Neural cell (in vitro differentiated cells): ENCODE results near the gene THBS1. TPM values are rescaled to one million over a fixed set of nuclear protein-coding genes. Genes with fewer than 3 reads are reported as not detected.

Experiments
- H2AFZ ChIP-seq: fragments of 200-600, 300-800 bp; sonication (generic), shearing (Covaris generic); 2 replicates; pipeline ENCODE4 v1.6.0; 2014; ENCODE audit warnings: low read depth, mild to moderate bottlenecking, antibody characterized with exemption, low read length, moderate library complexity
- H3F3A ChIP-seq: fragments of 200-600 bp; shearing (Covaris generic); 2 replicates; pipeline ENCODE4 v1.6.1; 2016; ENCODE audit warnings: mild to moderate bottlenecking, moderate library complexity, mixed read lengths, antibody characterized with exemption, low read length; ENCODE audit not compliant: insufficient read depth, poor library complexity, severe bottlenecking
- H3K27ac ChIP-seq: fragments of 200-600, 300-800 bp; sonication (generic), shearing (Covaris generic); 2 replicates; pipeline ENCODE4 v1.5.1; 2014; ENCODE audit warnings: mild to moderate bottlenecking, low read length, moderate library complexity
- H3K27me3 ChIP-seq: fragments of 300-800, 200-600 bp; sonication (generic), shearing (Covaris generic); 2 replicates; pipeline ENCODE4 v1.6.0; 2014; ENCODE audit warnings: mild to moderate bottlenecking, low read depth, low read length, moderate library complexity; ENCODE audit not compliant: insufficient read depth
- H3K36me3 ChIP-seq: fragments of 300-800, 200-600 bp; sonication (generic), shearing (Covaris generic); 2 replicates; pipeline ENCODE4 v1.5.1; 2014; ENCODE audit warnings: mild to moderate bottlenecking, antibody characterized with exemption, low read length, moderate library complexity; ENCODE audit not compliant: insufficient read depth
- H3K4me2 ChIP-seq: fragments of 300-800, 200-600 bp; sonication (generic), shearing (Covaris generic); 2 replicates; pipeline ENCODE4 v1.6.0; 2014; ENCODE audit warnings: mild to moderate bottlenecking, low read length
- H3K4me3 ChIP-seq: fragments of 300-800, 200-600 bp; sonication (generic), shearing (Covaris generic); 2 replicates; pipeline ENCODE4 v1.5.1; 2014; ENCODE audit warnings: mild to moderate bottlenecking, low read length, moderate library complexity
- H3K79me2 ChIP-seq: fragments of 200-600 bp; shearing (Covaris generic); replicated peaks from 2 replicates; pipeline ENCODE4 v1.6.0; 2014; ENCODE audit warnings: mild to moderate bottlenecking, low read length, moderate library complexity; ENCODE audit not compliant: insufficient read depth
- H3K9ac ChIP-seq: fragments of 300-800, 200-600 bp; sonication (generic), shearing (Covaris generic); 2 replicates; pipeline ENCODE4 v1.6.1; 2016; ENCODE audit warnings: mild to moderate bottlenecking, low read length, mixed read lengths
- H3K9me2 ChIP-seq: fragments of 200-600 bp; shearing (Covaris generic); 2 replicates; pipeline ENCODE4 v1.6.1; 2016; ENCODE audit warnings: mild to moderate bottlenecking, low read length, mixed read lengths; ENCODE audit not compliant: insufficient read depth
- H3K9me3 ChIP-seq: fragments of 200-600, 300-800 bp; sonication (generic), shearing (Covaris generic); 2 replicates; pipeline ENCODE4 v1.6.1; 2016; ENCODE audit warnings: mild to moderate bottlenecking, mixed run types, low read length, moderate library complexity, mixed read lengths
- H4K20me1 ChIP-seq: fragments of 200-600 bp; shearing (Covaris generic); 2 replicates; pipeline ENCODE4 v1.6.1; 2016; ENCODE audit warnings: mild to moderate bottlenecking, mixed run types; ENCODE audit not compliant: insufficient read depth
- EP300 ChIP-seq: fragments of 450-650 bp; conservative IDR thresholded peaks from 2 replicates; pipeline ENCODE4 v1.6.1; 2014; ENCODE audit warnings: antibody characterized with exemption, mild to moderate bottlenecking, moderate library complexity; ENCODE audit not compliant: poor library complexity, severe bottlenecking
- EZH2 ChIP-seq: fragments of 200-600, 300-800 bp; shearing (Covaris generic), sonication (generic); IDR thresholded peaks from 2 replicates; pipeline ENCODE4 v1.6.1; 2014; ENCODE audit warnings: antibody characterized with exemption, low read length, borderline replicate concordance, mild to moderate bottlenecking; ENCODE audit not compliant: insufficient read depth, poor library complexity, severe bottlenecking
- MXI1 ChIP-seq: fragments of 450-650 bp; conservative IDR thresholded peaks from 2 replicates; pipeline ENCODE4 v1.6.1; 2014; ENCODE audit warnings: antibody characterized with exemption, mild to moderate bottlenecking; ENCODE audit not compliant: poor library complexity, severe bottlenecking
- POLR2AphosphoS5 ChIP-seq: IDR thresholded peaks from 2 replicates; pipeline ENCODE4 v1.6.1; 2012
- RAD21 ChIP-seq: fragments of 450-650 bp; conservative IDR thresholded peaks from 2 replicates; pipeline ENCODE4 v1.6.1; 2014; ENCODE audit warnings: antibody characterized with exemption, mild to moderate bottlenecking, moderate library complexity
- REST ChIP-seq: IDR thresholded peaks from 2 replicates; pipeline ENCODE4 v1.6.1; 2012; ENCODE audit warnings: borderline replicate concordance
- SMC3 ChIP-seq: fragments of 450-650 bp; conservative IDR thresholded peaks from 2 replicates; pipeline ENCODE4 v1.6.1; 2014; ENCODE audit warnings: antibody characterized with exemption, mild to moderate bottlenecking, moderate library complexity; ENCODE audit not compliant: poor library complexity
- TAF1 ChIP-seq: IDR thresholded peaks from 2 replicates; pipeline ENCODE4 v1.6.1; 2012; ENCODE audit warnings: low read depth
- polyA plus RNA-seq: library from polyadenylated mRNA; depleted of rRNA; stranded (reverse); fragments of >200 nt; gene quantifications from 2 replicates; pipeline ENCODE4 v1.2.3, GENCODE V29; 2014
- TF ChIP-seq, protein P1 (sequence below): fragments of 450-650 bp; IDR thresholded peaks from 2 replicates; pipeline ENCODE4 v1.5.1; 2014; ENCODE audit warnings: antibody characterized with exemption, mild to moderate bottlenecking, moderate library complexity; ENCODE audit not compliant: poor library complexity, severe bottlenecking

Gene THBS1
- polyA plus RNA-seq, 1 donor from 2014 or later: 0.22 TPM

GRCh38 chr15:39573844-39574243, 7.0 kb upstream of the THBS1 start:
- H3K79me2 ChIP-seq: no peaks in the 10 kb centered on the region
- no peaks in the 10 kb centered on the region for H3F3A ChIP-seq
- no peaks in the 10 kb centered on the region for H4K20me1 ChIP-seq
- TF ChIP-seq POLR2AphosphoS5: no peak
- no peak for TF ChIP-seq TAF1
- TF ChIP-seq SMC3: no peak
- no peak for TF ChIP-seq RAD21
- TF ChIP-seq EP300: no peak
- no peak for TF ChIP-seq MXI1
- TF ChIP-seq, protein P1, sequence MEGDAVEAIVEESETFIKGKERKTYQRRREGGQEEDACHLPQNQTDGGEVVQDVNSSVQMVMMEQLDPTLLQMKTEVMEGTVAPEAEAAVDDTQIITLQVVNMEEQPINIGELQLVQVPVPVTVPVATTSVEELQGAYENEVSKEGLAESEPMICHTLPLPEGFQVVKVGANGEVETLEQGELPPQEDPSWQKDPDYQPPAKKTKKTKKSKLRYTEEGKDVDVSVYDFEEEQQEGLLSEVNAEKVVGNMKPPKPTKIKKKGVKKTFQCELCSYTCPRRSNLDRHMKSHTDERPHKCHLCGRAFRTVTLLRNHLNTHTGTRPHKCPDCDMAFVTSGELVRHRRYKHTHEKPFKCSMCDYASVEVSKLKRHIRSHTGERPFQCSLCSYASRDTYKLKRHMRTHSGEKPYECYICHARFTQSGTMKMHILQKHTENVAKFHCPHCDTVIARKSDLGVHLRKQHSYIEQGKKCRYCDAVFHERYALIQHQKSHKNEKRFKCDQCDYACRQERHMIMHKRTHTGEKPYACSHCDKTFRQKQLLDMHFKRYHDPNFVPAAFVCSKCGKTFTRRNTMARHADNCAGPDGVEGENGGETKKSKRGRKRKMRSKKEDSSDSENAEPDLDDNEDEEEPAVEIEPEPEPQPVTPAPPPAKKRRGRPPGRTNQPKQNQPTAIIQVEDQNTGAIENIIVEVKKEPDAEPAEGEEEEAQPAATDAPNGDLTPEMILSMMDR: no peak
- no peak for TF ChIP-seq EZH2
- no peak for TF ChIP-seq REST
- H3K4me3 ChIP-seq: no peak overlapping the region
- no peak overlapping the region for H3K27ac ChIP-seq
- H3K36me3 ChIP-seq: no peaks in the 10 kb centered on the region
- H3K4me2 ChIP-seq: no peak overlapping the region
- peaks cover 1% of the 10 kb centered on the region for H3K27me3 ChIP-seq
- no peaks in the 10 kb centered on the region for H3K9me2 ChIP-seq
- no peak overlapping the region for H2AFZ ChIP-seq
- no peak overlapping the region for H3K9ac ChIP-seq
- H3K9me3 ChIP-seq: no peaks in the 10 kb centered on the region

- Histone ChIP-seq H3K27ac (no peak overlapping the region), H4K20me1 (no peaks in the 10 kb centered on the region), H3K27me3 (peaks cover 7% of the 10 kb centered on the region), H3K79me2 (no peaks in the 10 kb centered on the region), H3K9ac (no peak overlapping the region), H3K4me3 (no peak overlapping the region), H3K36me3 (no peaks in the 10 kb centered on the region), H3K9me2 (no peaks in the 10 kb centered on the region), H3K4me2 (no peak overlapping the region), H3F3A (no peaks in the 10 kb centered on the region), H3K9me3 (no peaks in the 10 kb centered on the region), H2AFZ (no peak overlapping the region)
- TF ChIP-seq, protein P1: no peak
- TF ChIP-seq MXI1 (no peak), EZH2 (no peak), TAF1 (no peak), SMC3 (no peak), REST (no peak), POLR2AphosphoS5 (no peak), RAD21 (no peak), EP300 (no peak)
Observed at GRCh38 chr15:39574427-39574826, 6.5 kb upstream of the THBS1 start.
